ENCODE measurements around the gene CLPX. TPM values are rescaled to one million over a fixed set of nuclear protein-coding genes. Genes with fewer than 3 reads are reported as not detected.

The CLPX gene
- total RNA-seq, 2 experiments from 2014 or later: 76.7 to 77.4 TPM

GRCh38 chr15:65134538-65134937 is 50.6 kb downstream of the CLPX start:
- H3K27ac Mint-ChIP-seq: no peak overlapping the region
- DNase-seq (no peak), ATAC-seq (no peak)
- peaks cover 7% of the 10 kb centered on the region for H3K9me3 Mint-ChIP-seq
- POLR2A ChIA-PET: interaction anchor here (0.7 to 1.3 kb wide), 3 partner anchors 24 to 170 kb away, joined by 3 to 9 read pairs (median 3); partner anchors contain the start of genes RNU5B-1 and SLC51B
- peak overlapping the region; percentile 83 for H3K4me3 Mint-ChIP-seq
- TF ChIP-seq, protein P1, sequence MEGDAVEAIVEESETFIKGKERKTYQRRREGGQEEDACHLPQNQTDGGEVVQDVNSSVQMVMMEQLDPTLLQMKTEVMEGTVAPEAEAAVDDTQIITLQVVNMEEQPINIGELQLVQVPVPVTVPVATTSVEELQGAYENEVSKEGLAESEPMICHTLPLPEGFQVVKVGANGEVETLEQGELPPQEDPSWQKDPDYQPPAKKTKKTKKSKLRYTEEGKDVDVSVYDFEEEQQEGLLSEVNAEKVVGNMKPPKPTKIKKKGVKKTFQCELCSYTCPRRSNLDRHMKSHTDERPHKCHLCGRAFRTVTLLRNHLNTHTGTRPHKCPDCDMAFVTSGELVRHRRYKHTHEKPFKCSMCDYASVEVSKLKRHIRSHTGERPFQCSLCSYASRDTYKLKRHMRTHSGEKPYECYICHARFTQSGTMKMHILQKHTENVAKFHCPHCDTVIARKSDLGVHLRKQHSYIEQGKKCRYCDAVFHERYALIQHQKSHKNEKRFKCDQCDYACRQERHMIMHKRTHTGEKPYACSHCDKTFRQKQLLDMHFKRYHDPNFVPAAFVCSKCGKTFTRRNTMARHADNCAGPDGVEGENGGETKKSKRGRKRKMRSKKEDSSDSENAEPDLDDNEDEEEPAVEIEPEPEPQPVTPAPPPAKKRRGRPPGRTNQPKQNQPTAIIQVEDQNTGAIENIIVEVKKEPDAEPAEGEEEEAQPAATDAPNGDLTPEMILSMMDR (IDR thresholded peaks at IDR 0.05): no peak
- H3K27me3 Mint-ChIP-seq: no peaks in the 10 kb centered on the region
- CTCF ChIA-PET: interaction anchor here (1.3 kb wide), 1 partner anchor 162 kb away, joined by 3 read pairs; no protein-coding TSS in a partner anchor
- intact Hi-C loops (cut with micrococcal nuclease): loop anchor here (5.0 kb wide), 1 partner anchor 163 kb away; the partner anchor contains the start of gene RNU5A-1
- peaks cover 18% of the 10 kb centered on the region for H3K36me3 Mint-ChIP-seq (ENCODE audit: low read depth)
- H3K4me1 Mint-ChIP-seq (ENCODE audit: low read depth): peaks cover 21% of the 10 kb centered on the region

DNA sequence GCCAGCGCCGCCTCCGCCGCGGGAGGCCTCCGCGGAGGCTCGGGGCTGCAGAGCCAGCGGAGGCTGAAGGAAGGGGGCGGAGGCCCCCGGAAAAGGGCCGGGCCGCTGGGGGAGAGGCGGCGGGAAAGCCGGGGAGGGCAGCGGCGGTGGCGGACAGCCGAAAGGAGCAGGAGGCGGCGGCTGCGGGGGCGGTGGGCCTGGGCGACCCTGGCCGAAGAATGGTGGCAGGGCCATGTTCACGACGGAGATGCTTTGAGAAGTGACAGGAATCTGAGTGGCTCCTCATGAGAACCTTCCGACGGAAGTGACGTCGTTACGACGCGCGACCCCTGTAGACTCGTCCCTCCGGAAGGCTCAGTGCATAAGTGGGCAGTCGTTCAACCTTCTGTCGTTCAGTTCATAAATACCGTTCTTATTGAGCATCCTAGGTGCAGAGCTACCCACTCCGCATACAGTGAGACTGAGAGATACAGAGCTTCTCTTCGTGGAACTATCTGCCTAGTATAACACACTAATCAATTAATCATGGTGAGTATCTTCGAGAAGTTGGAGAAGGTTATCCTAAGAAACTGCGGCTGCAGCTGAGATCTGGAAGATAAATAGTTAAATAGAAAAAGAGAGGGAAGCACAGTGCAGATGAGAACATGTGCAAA is 51.5 kb downstream of the CLPX start, which contains the start of gene PDCD7:
PDCD7 (minus strand) TSS at position 261 of the 653 bp plus-strand sequence; CDS start at position 234, 27 bp downstream.
- CTCF ChIA-PET: interaction anchor here (1.3 kb wide), 1 partner anchor 163 kb away, joined by 3 read pairs; no protein-coding TSS in a partner anchor
- peak; percentile 96 for ATAC-seq
- TF ChIP-seq, protein P1 (IDR thresholded peaks at IDR 0.05): no peak
- Mint-ChIP-seq H3K4me1 (ENCODE audit: low read depth) (peaks cover 27% of the 10 kb centered on the region), H3K36me3 (ENCODE audit: low read depth) (peaks cover 23% of the 10 kb centered on the region), H3K27ac (peak within 1 kb of the TSS; percentile 90), H3K27me3 (no peaks in the 10 kb centered on the region), H3K9me3 (peaks cover 7% of the 10 kb centered on the region), H3K4me3 (peak within 1 kb of the TSS; percentile 86)
- POLR2A ChIA-PET: interaction anchor here (0.8 to 1.3 kb wide), 4 partner anchors 9 to 171 kb away, joined by 3 to 9 read pairs (median 4); partner anchors contain the start of gene RNU5B-1
- peak; percentile 94 for DNase-seq
- intact Hi-C loops (cut with micrococcal nuclease): loop anchor here (5.0 kb wide), 1 partner anchor 164 kb away; the partner anchor contains the start of gene RNU5A-1

GRCh38 chr15:65132878-65133547 is 52.1 kb downstream of the CLPX start:
- ATAC-seq (peak; percentile 40), DNase-seq (peak; percentile 28)
- peak overlapping the region; percentile 86 for H3K4me3 Mint-ChIP-seq
- peaks cover 26% of the 10 kb centered on the region for H3K36me3 Mint-ChIP-seq (ENCODE audit: low read depth)
- peaks cover 7% of the 10 kb centered on the region for H3K9me3 Mint-ChIP-seq
- POLR2A ChIA-PET: interaction anchor here (1.0 to 1.3 kb wide), 3 partner anchors 8 to 171 kb away, joined by 3 to 9 read pairs (median 4); partner anchors contain the start of gene RNU5B-1
- no peaks in the 10 kb centered on the region for H3K27me3 Mint-ChIP-seq
- H3K27ac Mint-ChIP-seq: peak overlapping the region; percentile 84
- TF ChIP-seq, protein P1 (IDR thresholded peaks at IDR 0.05): no peak
- H3K4me1 Mint-ChIP-seq (ENCODE audit: low read depth): peaks cover 29% of the 10 kb centered on the region
- CTCF ChIA-PET: interaction anchor here (1.3 kb wide), 1 partner anchor 164 kb away, joined by 3 read pairs; no protein-coding TSS in a partner anchor
- intact Hi-C loops (cut with micrococcal nuclease): loop anchor here (5.0 kb wide), 1 partner anchor 164 kb away; the partner anchor contains the start of gene RNU5A-1

DNA sequence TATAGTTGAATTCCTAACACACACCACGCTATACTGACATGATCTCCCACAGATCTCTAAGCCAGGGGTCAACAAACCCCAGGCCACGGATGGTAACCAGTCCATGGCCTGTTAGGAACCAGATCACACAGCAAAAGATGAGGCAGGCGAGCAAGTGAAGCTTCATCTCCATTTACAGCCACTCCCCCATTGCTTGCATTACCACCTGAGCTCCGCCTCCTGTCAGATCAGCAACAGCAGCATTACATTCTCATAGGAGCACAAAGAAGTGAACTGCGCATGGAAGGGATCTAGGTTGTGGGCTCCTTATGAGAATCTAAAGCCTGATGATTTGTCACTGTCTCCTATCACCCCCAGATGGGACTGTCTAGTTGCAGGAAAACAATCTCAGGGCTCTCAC is 54.2 kb downstream of the CLPX start:
- no peak overlapping the region for H3K27ac Mint-ChIP-seq
- CTCF ChIA-PET: interaction anchor here (0.9 kb wide), 1 partner anchor 29 kb away, joined by 3 read pairs; no protein-coding TSS in a partner anchor
- POLR2A ChIA-PET: interaction anchor here (0.6 to 0.9 kb wide), 2 partner anchors 87 to 174 kb away, joined by 3 read pairs; partner anchors contain the start of gene RNU5B-1
- intact Hi-C loops (cut with micrococcal nuclease): loop anchor here (5.0 kb wide), 1 partner anchor 166 kb away; the partner anchor contains the start of gene RNU5A-1
- peaks cover 36% of the 10 kb centered on the region for H3K4me1 Mint-ChIP-seq (ENCODE audit: low read depth)
- no peaks in the 10 kb centered on the region for H3K9me3 Mint-ChIP-seq
- H3K4me3 Mint-ChIP-seq: no peak overlapping the region
- TF ChIP-seq, protein P1 (IDR thresholded peaks at IDR 0.05): no peak
- H3K27me3 Mint-ChIP-seq: no peaks in the 10 kb centered on the region
- DNase-seq: peak; percentile 12
- ATAC-seq: no peak
- H3K36me3 Mint-ChIP-seq (ENCODE audit: low read depth): peaks cover 26% of the 10 kb centered on the region

All from activated CD8-positive, alpha-beta T cell treated with anti-CD3 and anti-CD28 coated beads for 36 hours (primary cell).